ENCODE results near the gene CILP.

- TF ChIP-seq, protein P1, sequence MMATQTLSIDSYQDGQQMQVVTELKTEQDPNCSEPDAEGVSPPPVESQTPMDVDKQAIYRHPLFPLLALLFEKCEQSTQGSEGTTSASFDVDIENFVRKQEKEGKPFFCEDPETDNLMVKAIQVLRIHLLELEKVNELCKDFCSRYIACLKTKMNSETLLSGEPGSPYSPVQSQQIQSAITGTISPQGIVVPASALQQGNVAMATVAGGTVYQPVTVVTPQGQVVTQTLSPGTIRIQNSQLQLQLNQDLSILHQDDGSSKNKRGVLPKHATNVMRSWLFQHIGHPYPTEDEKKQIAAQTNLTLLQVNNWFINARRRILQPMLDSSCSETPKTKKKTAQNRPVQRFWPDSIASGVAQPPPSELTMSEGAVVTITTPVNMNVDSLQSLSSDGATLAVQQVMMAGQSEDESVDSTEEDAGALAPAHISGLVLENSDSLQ (IDR thresholded peaks at IDR 0.05), result no peak
- TF ChIP-seq ARNT (IDR thresholded peaks at IDR 0.05) (no peak), SUZ12 (IDR thresholded peaks at IDR 0.05) (no peak), ELF4 (IDR thresholded peaks at IDR 0.05) (no peak), FOXM1 (IDR thresholded peaks at IDR 0.05; ENCODE audit: borderline replicate concordance) (no peak), FOXA1 (IDR thresholded peaks at IDR 0.05) (no peak), FOXK2 (IDR thresholded peaks at IDR 0.05) (no peak), LEF1 (IDR thresholded peaks at IDR 0.05; ENCODE audit: borderline replicate concordance) (no peak), NFRKB (IDR thresholded peaks at IDR 0.05) (no peak), SP1 (IDR thresholded peaks at IDR 0.05) (no peak), HDGF (IDR thresholded peaks at IDR 0.05; ENCODE audit: borderline replicate concordance) (no peak), BHLHE40 (IDR thresholded peaks at IDR 0.05; ENCODE audit: borderline replicate concordance) (no peak), CTBP1 (IDR thresholded peaks at IDR 0.05; ENCODE audit: borderline replicate concordance) (no peak)
These were observed 31.1 kb downstream of the CILP start for GRCh38 chr15:65180167-65180566.

All from HEK293T (cell line).